OCI-LY7 (cell line): ENCODE results near the gene COG4. TPM values are rescaled to one million over a fixed set of nuclear protein-coding genes. Genes with fewer than 3 reads are reported as not detected.

Experiments
- BruUV-seq: library from RNA; stranded (reverse); fragments of 400-500 nt; replicated peaks from 2 replicates; lab custom pipeline; 2021; lab: Mats Ljungman, UMichigan
- CTCF ChIA-PET: fragments of 300-600 bp; sonication (Branson Sonifier 250); formaldehyde crosslinking; loops from one replicate; lab custom pipeline; 2022; ENCODE audit warnings: antibody characterized with exemption; ENCODE audit not compliant: unreplicated experiment; lab: Charles Lee
- POLR2A ChIA-PET: fragments of 300-600 bp; sonication (Branson Sonifier 250); formaldehyde crosslinking; loops from one replicate; lab custom pipeline; 2022; ENCODE audit warnings: antibody characterized with exemption; lab: Charles Lee
- DNase-seq: peaks from one replicate; pipeline ENCODE4 v3.0.0-alpha.2; 2015; ENCODE audit warnings: low spot score
- H2AFZ ChIP-seq: fragments of 200-600 bp; sonication (generic), shearing (Covaris generic); 2 replicates; pipeline ENCODE4 v1.6.1; 2014; ENCODE audit warnings: mild to moderate bottlenecking, antibody characterized with exemption, low read length, moderate library complexity
- H3K27ac ChIP-seq: fragments of 200-600 bp; sonication (generic); 2 replicates; pipeline ENCODE4 v1.5.1; 2014; ENCODE audit warnings: mixed run types, low read depth, mild to moderate bottlenecking, moderate library complexity, low read length, inconsistent platforms; ENCODE audit not compliant: poor library complexity, severe bottlenecking
- H3K36me3 ChIP-seq: fragments of 200-600 bp; sonication (generic); 2 replicates; pipeline ENCODE4 v1.6.1; 2014; ENCODE audit warnings: mild to moderate bottlenecking, antibody characterized with exemption, low read length, moderate library complexity, mixed read lengths; ENCODE audit not compliant: insufficient read depth
- H3K4me1 ChIP-seq: fragments of 200-600 bp; sonication (generic); 2 replicates; pipeline ENCODE4 v1.5.1; 2014; ENCODE audit warnings: mild to moderate bottlenecking, low read length; ENCODE audit not compliant: insufficient read depth, poor library complexity, severe bottlenecking
- H3K4me2 ChIP-seq: fragments of 200-600 bp; sonication (generic); 2 replicates; pipeline ENCODE4 v1.6.1; 2014; ENCODE audit warnings: mild to moderate bottlenecking, low read length
- H3K4me3 ChIP-seq: fragments of 200-600 bp; sonication (generic); 2 replicates; pipeline ENCODE4 v1.5.1; 2014; ENCODE audit warnings: mild to moderate bottlenecking, low read depth, low read length; ENCODE audit not compliant: poor library complexity, severe bottlenecking
- H3K79me2 ChIP-seq: fragments of 200-600 bp; sonication (generic); 2 replicates; pipeline ENCODE4 v1.6.1; 2016; ENCODE audit warnings: low read depth, mild to moderate bottlenecking, low read length, moderate library complexity, mixed read lengths; ENCODE audit not compliant: insufficient read depth
- H3K9me2 ChIP-seq: fragments of 200-600 bp; sonication (generic); 2 replicates; pipeline ENCODE4 v1.6.1; 2016; ENCODE audit warnings: mild to moderate bottlenecking, low read length, mixed read lengths; ENCODE audit not compliant: insufficient read depth
- H3K9me3 ChIP-seq: fragments of 200-600 bp; sonication (generic); 2 replicates; pipeline ENCODE4 v1.6.1; 2014; ENCODE audit warnings: mild to moderate bottlenecking, mixed run types, low read length, mixed read lengths
- H4K20me1 ChIP-seq: fragments of 200-600 bp; sonication (generic); 2 replicates; pipeline ENCODE4 v1.6.1; 2014; ENCODE audit warnings: mild to moderate bottlenecking, antibody characterized with exemption, low read length, moderate library complexity, mixed read lengths; ENCODE audit not compliant: insufficient read depth
- EZH2phosphoT487 ChIP-seq: fragments of 200-600 bp; sonication (generic); IDR thresholded peaks from 2 replicates; pipeline ENCODE4 v1.6.1; 2018; ENCODE audit warnings: low read depth, borderline replicate concordance, mild to moderate bottlenecking, mixed run types, antibody characterized with exemption, low read length, moderate library complexity, mixed read lengths
- intact Hi-C: fragments of 100-400 bp; cut with micrococcal nuclease; formaldehyde crosslinking; loops from one replicate; pipeline ENCODE4 v1.10.0; 2022; ENCODE audit not compliant: unreplicated experiment
- total RNA-seq, 2 experiments: library from RNA; depleted of rRNA in 1 of 2; stranded (reverse); fragments of >200 nt in 1 of 2; shearing (Covaris generic) in 1 of 2; gene quantifications; 2 replicates each; pipeline ENCODE4 v1.2.3, GENCODE V29; 2014 to 2022
- TF ChIP-seq, protein P1 (sequence below): fragments of 200-600 bp; sonication (generic); conservative IDR thresholded peaks from 2 replicates; pipeline ENCODE4 v1.5.1; 2014; ENCODE audit warnings: mild to moderate bottlenecking, antibody characterized with exemption, low read length, moderate library complexity, mixed read lengths

COG4 gene
- total RNA-seq, 2 experiments from 2014 or later, result 48.8 to 100 TPM

DNA sequence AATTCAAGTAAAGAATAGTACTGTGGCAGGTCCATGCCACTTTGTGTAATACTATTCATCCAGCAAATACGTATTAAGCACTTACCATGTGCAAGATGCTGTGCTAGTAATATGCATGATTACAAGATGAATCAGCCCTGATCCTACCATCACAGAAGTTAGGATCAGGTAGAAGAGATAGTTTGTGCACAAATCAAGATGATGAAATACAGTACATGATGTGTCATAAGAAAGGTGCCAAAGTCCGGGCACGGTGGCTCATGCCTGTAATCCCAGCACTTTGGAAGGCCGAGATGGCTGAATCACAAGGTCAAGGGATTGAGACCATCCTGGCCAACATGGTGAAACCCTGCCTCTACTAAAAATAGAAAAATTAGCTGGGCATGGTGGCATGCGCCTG is 10.9 kb downstream of the COG4 start:
- Histone ChIP-seq H3K27ac (no peak overlapping the region), H3K9me3 (no peaks in the 10 kb centered on the region), H2AFZ (no peak overlapping the region), H4K20me1 (no peaks in the 10 kb centered on the region), H3K36me3 (peaks cover 93% of the 10 kb centered on the region), H3K4me1 (peaks cover 13% of the 10 kb centered on the region), H3K4me2 (no peak overlapping the region), H3K4me3 (no peak overlapping the region), H3K9me2 (no peaks in the 10 kb centered on the region), H3K79me2 (no peaks in the 10 kb centered on the region)
- no peak for TF ChIP-seq EZH2phosphoT487
- TF ChIP-seq, protein P1, sequence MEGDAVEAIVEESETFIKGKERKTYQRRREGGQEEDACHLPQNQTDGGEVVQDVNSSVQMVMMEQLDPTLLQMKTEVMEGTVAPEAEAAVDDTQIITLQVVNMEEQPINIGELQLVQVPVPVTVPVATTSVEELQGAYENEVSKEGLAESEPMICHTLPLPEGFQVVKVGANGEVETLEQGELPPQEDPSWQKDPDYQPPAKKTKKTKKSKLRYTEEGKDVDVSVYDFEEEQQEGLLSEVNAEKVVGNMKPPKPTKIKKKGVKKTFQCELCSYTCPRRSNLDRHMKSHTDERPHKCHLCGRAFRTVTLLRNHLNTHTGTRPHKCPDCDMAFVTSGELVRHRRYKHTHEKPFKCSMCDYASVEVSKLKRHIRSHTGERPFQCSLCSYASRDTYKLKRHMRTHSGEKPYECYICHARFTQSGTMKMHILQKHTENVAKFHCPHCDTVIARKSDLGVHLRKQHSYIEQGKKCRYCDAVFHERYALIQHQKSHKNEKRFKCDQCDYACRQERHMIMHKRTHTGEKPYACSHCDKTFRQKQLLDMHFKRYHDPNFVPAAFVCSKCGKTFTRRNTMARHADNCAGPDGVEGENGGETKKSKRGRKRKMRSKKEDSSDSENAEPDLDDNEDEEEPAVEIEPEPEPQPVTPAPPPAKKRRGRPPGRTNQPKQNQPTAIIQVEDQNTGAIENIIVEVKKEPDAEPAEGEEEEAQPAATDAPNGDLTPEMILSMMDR, result no peak
- POLR2A ChIA-PET, result no interaction called here
- no peak for DNase-seq
- CTCF ChIA-PET, result no interaction called here
- intact Hi-C loops, result no loop called here
- no TSS peak for BruUV-seq

- Histone ChIP-seq H3K79me2 (no peaks in the 10 kb centered on the region), H3K27ac (no peak overlapping the region), H3K9me3 (no peaks in the 10 kb centered on the region), H2AFZ (no peak overlapping the region), H3K4me3 (no peak overlapping the region), H4K20me1 (no peaks in the 10 kb centered on the region), H3K36me3 (peaks cover 93% of the 10 kb centered on the region), H3K9me2 (no peaks in the 10 kb centered on the region), H3K4me1 (peaks cover 16% of the 10 kb centered on the region), H3K4me2 (no peak overlapping the region)
- no peak for TF ChIP-seq EZH2phosphoT487
- TF ChIP-seq, protein P1, result no peak
- BruUV-seq, result no TSS peak
- DNase-seq, result no peak
- ChIA-PET POLR2A (no interaction called here), CTCF (no interaction called here)
- intact Hi-C loops, result no loop called here
Observed at GRCh38 chr16:70511833-70512232, 11.5 kb downstream of the COG4 start.

- H3K9me2 ChIP-seq, result no peaks in the 10 kb centered on the region
- no peak overlapping the region for H3K4me2 ChIP-seq
- no peak overlapping the region for H3K4me3 ChIP-seq
- ChIA-PET POLR2A (no interaction called here), CTCF (no interaction called here)
- intact Hi-C loops, result no loop called here
- no TSS peak for BruUV-seq
- H3K36me3 ChIP-seq, result peaks cover 80% of the 10 kb centered on the region
- no peak overlapping the region for H3K27ac ChIP-seq
- TF ChIP-seq, protein P1, result no peak
- TF ChIP-seq EZH2phosphoT487, result no peak
- H2AFZ ChIP-seq, result no peak overlapping the region
- peaks cover 29% of the 10 kb centered on the region for H3K4me1 ChIP-seq
- DNase-seq, result no peak
- H3K9me3 ChIP-seq, result no peaks in the 10 kb centered on the region
- H3K79me2 ChIP-seq, result no peaks in the 10 kb centered on the region
- no peaks in the 10 kb centered on the region for H4K20me1 ChIP-seq
Observed at GRCh38 chr16:70510216-70510615, 13.1 kb downstream of the COG4 start.
